HG03135 (cell line): ENCODE results near the gene UNC79.

Experiments
- ATAC-seq: cut with Tn5 transposase; IDR thresholded peaks from one replicate; pipeline ENCODE4 v1.9.1; 2021; ENCODE audit warnings: mild to moderate bottlenecking, moderate library complexity; ENCODE audit not compliant: unreplicated experiment

UNC79 gene

GRCh38 chr14:93745603-93746273 is 315.0 kb downstream of the UNC79 start:
- ATAC-seq = no peak

GRCh38 chr14:93747102-93747501 is 316.4 kb downstream of the UNC79 start:
- no peak for ATAC-seq

GRCh38 chr14:93747560-93747959 is 316.8 kb downstream of the UNC79 start:
- ATAC-seq = no peak

GRCh38 chr14:93748208-93749075 is 317.7 kb downstream of the UNC79 start:
- ATAC-seq = no peak

GRCh38 chr14:93749076-93749420 is 318.3 kb downstream of the UNC79 start:
- ATAC-seq = no peak

- ATAC-seq = no peak
These were observed 321.4 kb downstream of the UNC79 start for GRCh38 chr14:93751946-93752655.

- ATAC-seq = no peak
These were observed 322.3 kb downstream of the UNC79 start for GRCh38 chr14:93752980-93753561.

- ATAC-seq = no peak
These were observed 322.9 kb downstream of the UNC79 start for GRCh38 chr14:93753647-93754046.

GRCh38 chr14:93757206-93757605 is 326.5 kb downstream of the UNC79 start:
- no peak for ATAC-seq
